ENCODE results near the gene CREM.

DNA sequence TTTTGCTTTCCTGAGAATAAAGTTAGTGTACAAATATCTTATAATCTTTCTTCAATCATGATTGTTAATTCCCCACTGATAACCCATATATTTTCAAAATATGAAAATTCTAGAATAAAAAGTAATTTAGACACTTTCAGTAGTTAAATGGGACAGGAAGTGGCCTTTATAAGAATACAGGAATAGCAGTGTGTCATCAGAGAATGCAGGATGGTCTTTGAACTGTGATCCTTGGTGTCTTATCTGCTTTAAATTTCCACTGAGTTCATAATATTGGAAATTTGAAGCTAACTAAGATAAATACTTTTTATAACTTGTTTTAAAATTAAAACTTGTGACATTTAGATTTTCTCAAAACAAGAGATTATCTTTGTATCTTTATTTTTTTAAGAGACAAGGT is 75.4 kb downstream of the CREM start:
- TF ChIP-seq, protein P1, sequence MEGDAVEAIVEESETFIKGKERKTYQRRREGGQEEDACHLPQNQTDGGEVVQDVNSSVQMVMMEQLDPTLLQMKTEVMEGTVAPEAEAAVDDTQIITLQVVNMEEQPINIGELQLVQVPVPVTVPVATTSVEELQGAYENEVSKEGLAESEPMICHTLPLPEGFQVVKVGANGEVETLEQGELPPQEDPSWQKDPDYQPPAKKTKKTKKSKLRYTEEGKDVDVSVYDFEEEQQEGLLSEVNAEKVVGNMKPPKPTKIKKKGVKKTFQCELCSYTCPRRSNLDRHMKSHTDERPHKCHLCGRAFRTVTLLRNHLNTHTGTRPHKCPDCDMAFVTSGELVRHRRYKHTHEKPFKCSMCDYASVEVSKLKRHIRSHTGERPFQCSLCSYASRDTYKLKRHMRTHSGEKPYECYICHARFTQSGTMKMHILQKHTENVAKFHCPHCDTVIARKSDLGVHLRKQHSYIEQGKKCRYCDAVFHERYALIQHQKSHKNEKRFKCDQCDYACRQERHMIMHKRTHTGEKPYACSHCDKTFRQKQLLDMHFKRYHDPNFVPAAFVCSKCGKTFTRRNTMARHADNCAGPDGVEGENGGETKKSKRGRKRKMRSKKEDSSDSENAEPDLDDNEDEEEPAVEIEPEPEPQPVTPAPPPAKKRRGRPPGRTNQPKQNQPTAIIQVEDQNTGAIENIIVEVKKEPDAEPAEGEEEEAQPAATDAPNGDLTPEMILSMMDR (IDR thresholded peaks at IDR 0.05): no peak
- TF ChIP-seq POLR2A (IDR thresholded peaks at IDR 0.05): no peak

All from lower leg skin (tissue), 3 donors.